Measurements from ENCODE around the gene TRAF3IP3. TPM values are rescaled to one million over a fixed set of nuclear protein-coding genes. Genes with fewer than 3 reads are reported as not detected.

The TRAF3IP3 gene
- total RNA-seq, 1 donor from 2014 or later, result not detected

DNA sequence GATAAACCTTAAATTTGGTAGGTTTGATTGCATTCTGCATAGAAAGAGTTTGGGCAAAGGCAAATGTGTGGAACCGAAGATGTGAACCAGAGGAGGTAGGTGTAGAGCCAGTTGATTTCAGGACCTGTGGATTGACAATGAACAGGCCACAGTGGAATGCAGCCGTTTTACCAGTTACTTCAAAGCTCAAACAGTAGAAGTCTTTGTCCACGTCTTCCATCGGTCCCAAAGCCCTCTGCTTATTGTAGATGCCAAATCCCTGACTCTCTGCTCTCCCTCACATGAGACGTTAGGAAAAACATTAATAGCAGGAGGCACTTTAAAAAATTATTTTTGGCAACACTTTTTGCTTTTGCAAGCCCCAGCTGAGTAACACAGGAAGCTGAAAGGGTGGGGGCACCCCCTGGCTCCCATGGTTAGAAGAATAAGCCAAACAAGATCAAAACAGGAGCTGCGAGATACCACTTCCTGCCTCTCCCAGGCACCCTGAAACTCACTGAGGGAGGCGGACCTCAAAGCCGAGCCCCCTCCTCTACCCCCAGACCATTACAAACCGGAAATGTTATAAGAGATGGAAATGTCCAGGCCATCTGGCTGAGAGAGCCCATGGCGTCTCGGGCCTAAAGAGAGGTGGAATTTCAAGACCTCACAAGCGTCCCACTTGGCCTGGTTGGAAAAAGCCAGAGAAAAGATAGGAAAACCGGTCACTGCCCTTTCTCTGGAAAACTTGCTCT is 13.5 kb downstream of the TRAF3IP3 start:
- H3K36me3 ChIP-seq, result no peaks in the 10 kb centered on the region
- Mint-ChIP-seq H3K27ac (no peak overlapping the region), H3K27me3 (ENCODE audit: insufficient read depth, low read depth) (no peaks in the 10 kb centered on the region), H3K4me1 (no peaks in the 10 kb centered on the region), H3K36me3 (no peaks in the 10 kb centered on the region), H3K4me3 (no peak overlapping the region), H3K9me3 (no peaks in the 10 kb centered on the region)
- DNase-seq (ENCODE audit: low spot score), result no peak
- peaks cover 11% of the 10 kb centered on the region for H3F3A ChIP-seq (ENCODE audit: low read depth)
- TF ChIP-seq EZH2 (IDR thresholded peaks at IDR 0.05) (no peak), EZH2phosphoT487 (IDR thresholded peaks at IDR 0.05) (no peak)
- TF ChIP-seq, protein P1, sequence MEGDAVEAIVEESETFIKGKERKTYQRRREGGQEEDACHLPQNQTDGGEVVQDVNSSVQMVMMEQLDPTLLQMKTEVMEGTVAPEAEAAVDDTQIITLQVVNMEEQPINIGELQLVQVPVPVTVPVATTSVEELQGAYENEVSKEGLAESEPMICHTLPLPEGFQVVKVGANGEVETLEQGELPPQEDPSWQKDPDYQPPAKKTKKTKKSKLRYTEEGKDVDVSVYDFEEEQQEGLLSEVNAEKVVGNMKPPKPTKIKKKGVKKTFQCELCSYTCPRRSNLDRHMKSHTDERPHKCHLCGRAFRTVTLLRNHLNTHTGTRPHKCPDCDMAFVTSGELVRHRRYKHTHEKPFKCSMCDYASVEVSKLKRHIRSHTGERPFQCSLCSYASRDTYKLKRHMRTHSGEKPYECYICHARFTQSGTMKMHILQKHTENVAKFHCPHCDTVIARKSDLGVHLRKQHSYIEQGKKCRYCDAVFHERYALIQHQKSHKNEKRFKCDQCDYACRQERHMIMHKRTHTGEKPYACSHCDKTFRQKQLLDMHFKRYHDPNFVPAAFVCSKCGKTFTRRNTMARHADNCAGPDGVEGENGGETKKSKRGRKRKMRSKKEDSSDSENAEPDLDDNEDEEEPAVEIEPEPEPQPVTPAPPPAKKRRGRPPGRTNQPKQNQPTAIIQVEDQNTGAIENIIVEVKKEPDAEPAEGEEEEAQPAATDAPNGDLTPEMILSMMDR (IDR thresholded peaks at IDR 0.05), result no peak
- no peak overlapping the region for H3K9ac ChIP-seq
- no peaks in the 10 kb centered on the region for H3K79me2 ChIP-seq (ENCODE audit: low read depth)
- no peak overlapping the region for H3K4me2 ChIP-seq
- no peak overlapping the region for H3K27ac ChIP-seq
- H4K20me1 ChIP-seq (ENCODE audit: low read depth), result no peaks in the 10 kb centered on the region
- no peak overlapping the region for H2AFZ ChIP-seq (replicated peaks)
- no peak overlapping the region for H3K4me3 ChIP-seq
- no peaks in the 10 kb centered on the region for H3K27me3 ChIP-seq
- H3K4me1 ChIP-seq, result no peaks in the 10 kb centered on the region
- no peaks in the 10 kb centered on the region for H3K9me3 ChIP-seq (ENCODE audit: low read depth)

- H3K4me3 Mint-ChIP-seq, result no peak overlapping the region
- no peaks in the 10 kb centered on the region for H4K20me1 ChIP-seq (ENCODE audit: low read depth)
- no peaks in the 10 kb centered on the region for H3K4me1 ChIP-seq
- H3K36me3 Mint-ChIP-seq, result no peaks in the 10 kb centered on the region
- H3K4me3 ChIP-seq, result no peak overlapping the region
- H3K36me3 ChIP-seq, result no peaks in the 10 kb centered on the region
- no peaks in the 10 kb centered on the region for H3K79me2 ChIP-seq (ENCODE audit: low read depth)
- H3K27ac Mint-ChIP-seq, result no peak overlapping the region
- H3K9ac ChIP-seq, result no peak overlapping the region
- no peaks in the 10 kb centered on the region for H3K9me3 Mint-ChIP-seq
- no peak for DNase-seq (ENCODE audit: low spot score)
- H3F3A ChIP-seq (ENCODE audit: low read depth), result peaks cover 11% of the 10 kb centered on the region
- no peaks in the 10 kb centered on the region for H3K9me3 ChIP-seq (ENCODE audit: low read depth)
- H3K4me1 Mint-ChIP-seq, result no peaks in the 10 kb centered on the region
- no peak overlapping the region for H3K27ac ChIP-seq
- H3K27me3 ChIP-seq, result peaks cover 4% of the 10 kb centered on the region
- H3K27me3 Mint-ChIP-seq (ENCODE audit: insufficient read depth, low read depth), result no peaks in the 10 kb centered on the region
- TF ChIP-seq EZH2phosphoT487 (IDR thresholded peaks at IDR 0.05), result no peak
- TF ChIP-seq EZH2 (IDR thresholded peaks at IDR 0.05), result no peak
- TF ChIP-seq, protein P1 (IDR thresholded peaks at IDR 0.05), result no peak
- no peak overlapping the region for H3K4me2 ChIP-seq
- no peak overlapping the region for H2AFZ ChIP-seq (replicated peaks)
Observed at GRCh38 chr1:209769971-209770370, 14.1 kb downstream of the TRAF3IP3 start.

DNA sequence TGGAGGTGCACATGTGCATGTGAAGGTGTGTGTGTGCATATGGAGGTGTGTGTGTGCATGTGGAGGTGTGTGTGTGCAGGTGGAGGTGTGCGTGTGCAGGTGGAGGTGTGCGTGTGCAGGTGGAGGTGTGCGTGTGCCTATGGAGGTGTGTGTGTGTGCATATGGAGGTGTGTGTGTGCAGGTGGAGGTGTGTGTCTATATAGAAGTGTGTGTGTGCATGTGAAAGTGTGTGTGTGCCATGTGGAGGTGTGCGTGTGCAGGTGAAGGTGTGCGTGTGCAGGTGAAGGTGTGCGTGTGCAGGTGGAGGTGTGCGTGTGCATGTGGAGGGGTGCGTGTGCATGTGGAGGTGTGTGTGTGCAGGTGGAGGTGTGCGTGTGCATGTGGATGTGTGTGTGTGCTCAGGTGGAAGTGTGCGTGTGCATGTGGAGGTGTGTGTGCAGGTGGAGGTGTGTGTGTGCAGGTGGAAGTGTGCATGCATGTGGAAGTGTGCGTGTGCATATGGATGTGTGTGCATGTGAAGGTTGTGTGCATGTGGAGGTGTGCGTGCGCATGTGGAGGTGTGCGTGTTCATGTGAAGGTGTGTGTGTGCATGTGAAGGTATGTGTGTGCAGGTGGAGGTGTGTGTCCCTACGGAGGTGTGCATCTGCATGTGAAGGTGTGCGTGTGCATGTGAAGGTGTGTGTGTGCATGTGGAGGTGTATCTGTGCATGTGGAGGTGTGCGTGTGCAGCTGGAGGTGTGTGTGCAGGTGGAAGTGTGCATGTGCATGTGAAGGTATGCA is 15.0 kb downstream of the TRAF3IP3 start:
- H3F3A ChIP-seq (ENCODE audit: low read depth), result peaks cover 11% of the 10 kb centered on the region
- no peak overlapping the region for H3K4me3 Mint-ChIP-seq
- H3K4me3 ChIP-seq, result no peak overlapping the region
- H4K20me1 ChIP-seq (ENCODE audit: low read depth), result no peaks in the 10 kb centered on the region
- DNase-seq (ENCODE audit: low spot score), result no peak
- no peak overlapping the region for H3K27ac ChIP-seq
- no peaks in the 10 kb centered on the region for H3K79me2 ChIP-seq (ENCODE audit: low read depth)
- no peaks in the 10 kb centered on the region for H3K27me3 Mint-ChIP-seq (ENCODE audit: insufficient read depth, low read depth)
- no peaks in the 10 kb centered on the region for H3K4me1 ChIP-seq
- no peaks in the 10 kb centered on the region for H3K4me1 Mint-ChIP-seq
- TF ChIP-seq EZH2phosphoT487 (IDR thresholded peaks at IDR 0.05) (no peak), EZH2 (IDR thresholded peaks at IDR 0.05) (no peak)
- TF ChIP-seq, protein P1 (IDR thresholded peaks at IDR 0.05), result no peak
- no peak overlapping the region for H3K9ac ChIP-seq
- H3K9me3 ChIP-seq (ENCODE audit: low read depth), result no peaks in the 10 kb centered on the region
- peaks cover 11% of the 10 kb centered on the region for H3K27me3 ChIP-seq
- H3K36me3 Mint-ChIP-seq, result no peaks in the 10 kb centered on the region
- no peak overlapping the region for H2AFZ ChIP-seq (replicated peaks)
- H3K27ac Mint-ChIP-seq, result no peak overlapping the region
- no peaks in the 10 kb centered on the region for H3K9me3 Mint-ChIP-seq
- H3K36me3 ChIP-seq, result no peaks in the 10 kb centered on the region
- H3K4me2 ChIP-seq, result no peak overlapping the region

All from neural progenitor cell (in vitro differentiated cells).